KBM-7 (cell line): ENCODE data around the gene SHOX.

Experiments
- DNase-seq: peaks from one replicate; pipeline ENCODE4 v3.0.0-alpha.2; 2015
- in situ Hi-C: fragments of 300-500 bp; cut with MboI; formaldehyde crosslinking; loops from 2 replicates; pipeline ENCODE4 v1.14.3; 2020; ENCODE audit warnings: low sequenced_read_pairs, low pct_unique_long_range_greater_than_20kb, mixed read lengths

SHOX gene

GRCh38 chrX:633985-634958 is 3.7 kb downstream of the SHOX start:
- in situ Hi-C loops, result no loop called here
- no peak for DNase-seq

- no peak for DNase-seq
- in situ Hi-C loops, result no loop called here
Measured at GRCh38 chrX:635428-636090, 5.0 kb downstream of the SHOX start.

- no peak for DNase-seq
- in situ Hi-C loops, result no loop called here
Measured at GRCh38 chrX:636981-637659, 6.5 kb downstream of the SHOX start.

GRCh38 chrX:637660-638481 is 7.3 kb downstream of the SHOX start:
- in situ Hi-C loops, result no loop called here
- DNase-seq, result no peak

- DNase-seq, result no peak
Measured at GRCh38 chrX:638482-639131, 8.0 kb downstream of the SHOX start.

GRCh38 chrX:639151-639550 is 8.6 kb downstream of the SHOX start:
- in situ Hi-C loops, result no loop called here
- no peak for DNase-seq

More at GRCh38 chrX:638482-639131, 8.0 kb downstream of the SHOX start:
- in situ Hi-C loops, result no loop called here

GRCh38 chrX:640641-641040 is 10.1 kb downstream of the SHOX start:
- no peak for DNase-seq
- in situ Hi-C loops, result no loop called here

- DNase-seq, result no peak
- in situ Hi-C loops, result no loop called here
Measured at GRCh38 chrX:641671-642435, 11.3 kb downstream of the SHOX start.

- in situ Hi-C loops, result no loop called here
- no peak for DNase-seq
Measured at GRCh38 chrX:642436-643240, 12.0 kb downstream of the SHOX start.

- DNase-seq, result no peak
- in situ Hi-C loops, result no loop called here
Measured at GRCh38 chrX:643241-643595, 12.6 kb downstream of the SHOX start.

- in situ Hi-C loops, result no loop called here
- no peak for DNase-seq
Measured at GRCh38 chrX:643911-644303, 13.3 kb downstream of the SHOX start.

GRCh38 chrX:644304-645281 is 14.0 kb downstream of the SHOX start:
- in situ Hi-C loops, result no loop called here

GRCh38 chrX:646228-646495 is 15.6 kb downstream of the SHOX start:
- DNase-seq, result no peak
- in situ Hi-C loops, result no loop called here

More at GRCh38 chrX:644304-645281, 14.0 kb downstream of the SHOX start:
- DNase-seq, result no peak

GRCh38 chrX:646796-647195 is 16.2 kb downstream of the SHOX start:
- DNase-seq, result no peak
- in situ Hi-C loops, result no loop called here

GRCh38 chrX:649166-649565 is 18.6 kb downstream of the SHOX start:
- in situ Hi-C loops, result no loop called here

GRCh38 chrX:650324-650723 is 19.7 kb downstream of the SHOX start:
- DNase-seq, result no peak
- in situ Hi-C loops, result no loop called here

More at GRCh38 chrX:649166-649565, 18.6 kb downstream of the SHOX start:
- DNase-seq, result no peak
